ENCODE measurements around the gene CFP.

Gene CFP

GRCh38 chrX:47574076-47574546, 55.6 kb downstream of the CFP start:
- no peak for DNase-seq (ENCODE audit: low read depth, low spot score)

- peak; percentile 63 for DNase-seq (ENCODE audit: low read depth, low spot score)
These were observed 56.2 kb downstream of the CFP start for GRCh38 chrX:47573341-47574075.

Data from astrocyte of the hippocampus (primary cell).